DND-41 (cell line): ENCODE data around the gene RASGRP4.

ENCODE experiments used
- EZH2 ChIP-seq: IDR thresholded peaks from 3 replicates; pipeline ENCODE4 v1.6.1; 2012; ENCODE audit warnings: borderline replicate concordance, low read depth, mild to moderate bottlenecking, moderate library complexity, low read length, inconsistent platforms; ENCODE audit not compliant: severe bottlenecking
- TF ChIP-seq, protein P1 (sequence below): IDR thresholded peaks from 2 replicates; pipeline ENCODE4 v1.5.1; 2012; ENCODE audit warnings: borderline replicate concordance, low read length, moderate library complexity, mild to moderate bottlenecking; ENCODE audit not compliant: poor library complexity, severe bottlenecking; ENCODE audit errors: extremely low read depth

DNA sequence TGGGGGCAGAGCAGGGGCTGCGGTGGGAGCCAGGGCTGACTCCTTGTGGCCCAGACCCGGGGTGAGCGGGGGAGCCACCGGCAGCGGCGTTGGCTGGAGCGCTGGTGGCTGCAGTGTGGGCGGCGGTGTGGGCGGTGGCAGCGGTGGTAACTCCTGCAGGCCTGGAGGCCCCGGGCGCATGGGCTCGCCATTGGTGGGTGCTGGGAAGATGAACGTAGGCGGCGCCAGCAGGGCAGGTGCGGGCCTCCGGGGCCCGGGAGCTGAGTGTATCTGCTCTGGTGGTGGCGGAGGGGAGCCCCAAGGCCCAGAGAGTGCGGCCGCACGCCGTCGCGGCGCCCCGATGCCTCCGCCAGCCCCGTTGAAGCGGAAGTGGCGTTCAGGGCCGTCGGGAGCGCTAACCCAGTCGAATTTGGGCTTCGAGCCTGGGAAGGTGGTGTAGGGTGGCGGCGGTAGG lies 40.2 kb downstream of the RASGRP4 start:
- TF ChIP-seq, protein P1, sequence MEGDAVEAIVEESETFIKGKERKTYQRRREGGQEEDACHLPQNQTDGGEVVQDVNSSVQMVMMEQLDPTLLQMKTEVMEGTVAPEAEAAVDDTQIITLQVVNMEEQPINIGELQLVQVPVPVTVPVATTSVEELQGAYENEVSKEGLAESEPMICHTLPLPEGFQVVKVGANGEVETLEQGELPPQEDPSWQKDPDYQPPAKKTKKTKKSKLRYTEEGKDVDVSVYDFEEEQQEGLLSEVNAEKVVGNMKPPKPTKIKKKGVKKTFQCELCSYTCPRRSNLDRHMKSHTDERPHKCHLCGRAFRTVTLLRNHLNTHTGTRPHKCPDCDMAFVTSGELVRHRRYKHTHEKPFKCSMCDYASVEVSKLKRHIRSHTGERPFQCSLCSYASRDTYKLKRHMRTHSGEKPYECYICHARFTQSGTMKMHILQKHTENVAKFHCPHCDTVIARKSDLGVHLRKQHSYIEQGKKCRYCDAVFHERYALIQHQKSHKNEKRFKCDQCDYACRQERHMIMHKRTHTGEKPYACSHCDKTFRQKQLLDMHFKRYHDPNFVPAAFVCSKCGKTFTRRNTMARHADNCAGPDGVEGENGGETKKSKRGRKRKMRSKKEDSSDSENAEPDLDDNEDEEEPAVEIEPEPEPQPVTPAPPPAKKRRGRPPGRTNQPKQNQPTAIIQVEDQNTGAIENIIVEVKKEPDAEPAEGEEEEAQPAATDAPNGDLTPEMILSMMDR = no peak
- no peak for TF ChIP-seq EZH2
